Measurements from ENCODE around the gene CADPS2. TPM values are rescaled to one million over a fixed set of nuclear protein-coding genes. Genes with fewer than 3 reads are reported as not detected.

CADPS2 gene
- total RNA-seq, 2 experiments from 2014 or later = not detected

DNA sequence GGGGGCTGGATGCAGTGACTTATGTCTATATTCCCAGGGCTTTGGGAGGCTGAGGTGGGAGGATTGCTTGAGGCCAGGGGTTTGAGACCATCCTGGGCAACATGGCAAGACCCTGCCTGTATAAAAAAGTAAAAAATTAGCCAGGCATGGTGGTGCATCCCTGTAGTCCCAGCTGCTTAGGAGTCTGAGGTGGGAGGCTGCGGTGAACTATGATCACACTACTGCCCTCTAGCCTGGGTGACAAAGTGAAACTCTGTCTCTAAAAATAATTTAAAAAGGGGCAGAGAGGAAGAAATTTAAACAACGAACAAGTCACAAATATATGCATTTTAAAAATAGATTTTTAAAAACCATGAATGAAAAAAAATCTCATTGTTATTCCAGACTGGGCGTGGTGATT lies 535.6 kb downstream of the CADPS2 start:
- DNase-seq (ENCODE audit: low spot score) = no peak
- H3K79me2 ChIP-seq (ENCODE audit: insufficient read depth, low read depth, low read length) = no peaks in the 10 kb centered on the region
- POLR2A ChIA-PET = no interaction called here
- no peaks in the 10 kb centered on the region for H3K4me1 ChIP-seq (ENCODE audit: insufficient read depth, low read length, poor library complexity, severe bottlenecking)
- intact Hi-C loops (cut with micrococcal nuclease; ENCODE audit: unreplicated experiment) = no loop called here
- H3K9me2 ChIP-seq (ENCODE audit: insufficient read depth, low read length) = no peaks in the 10 kb centered on the region
- BruUV-seq (replicated peaks) = no TSS peak
- CTCF ChIA-PET (ENCODE audit: unreplicated experiment) = no interaction called here
- H2AFZ ChIP-seq (ENCODE audit: low read length) = no peak overlapping the region
- no peak overlapping the region for H3K27ac ChIP-seq (ENCODE audit: low read depth, low read length, poor library complexity, severe bottlenecking)
- H3K4me3 ChIP-seq (ENCODE audit: low read depth, low read length, poor library complexity, severe bottlenecking) = no peak overlapping the region
- no peaks in the 10 kb centered on the region for H3K9me3 ChIP-seq (ENCODE audit: low read length)
- no peak overlapping the region for H3K4me2 ChIP-seq (ENCODE audit: low read length)
- no peaks in the 10 kb centered on the region for H4K20me1 ChIP-seq (ENCODE audit: insufficient read depth, low read length)
- no peaks in the 10 kb centered on the region for H3K36me3 ChIP-seq (ENCODE audit: insufficient read depth, low read length)
- TF ChIP-seq, protein P1, sequence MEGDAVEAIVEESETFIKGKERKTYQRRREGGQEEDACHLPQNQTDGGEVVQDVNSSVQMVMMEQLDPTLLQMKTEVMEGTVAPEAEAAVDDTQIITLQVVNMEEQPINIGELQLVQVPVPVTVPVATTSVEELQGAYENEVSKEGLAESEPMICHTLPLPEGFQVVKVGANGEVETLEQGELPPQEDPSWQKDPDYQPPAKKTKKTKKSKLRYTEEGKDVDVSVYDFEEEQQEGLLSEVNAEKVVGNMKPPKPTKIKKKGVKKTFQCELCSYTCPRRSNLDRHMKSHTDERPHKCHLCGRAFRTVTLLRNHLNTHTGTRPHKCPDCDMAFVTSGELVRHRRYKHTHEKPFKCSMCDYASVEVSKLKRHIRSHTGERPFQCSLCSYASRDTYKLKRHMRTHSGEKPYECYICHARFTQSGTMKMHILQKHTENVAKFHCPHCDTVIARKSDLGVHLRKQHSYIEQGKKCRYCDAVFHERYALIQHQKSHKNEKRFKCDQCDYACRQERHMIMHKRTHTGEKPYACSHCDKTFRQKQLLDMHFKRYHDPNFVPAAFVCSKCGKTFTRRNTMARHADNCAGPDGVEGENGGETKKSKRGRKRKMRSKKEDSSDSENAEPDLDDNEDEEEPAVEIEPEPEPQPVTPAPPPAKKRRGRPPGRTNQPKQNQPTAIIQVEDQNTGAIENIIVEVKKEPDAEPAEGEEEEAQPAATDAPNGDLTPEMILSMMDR (conservative IDR thresholded peaks at IDR 0.05; ENCODE audit: low read length) = no peak
- TF ChIP-seq EZH2phosphoT487 (IDR thresholded peaks at IDR 0.05; ENCODE audit: borderline replicate concordance, low read depth, low read length) = no peak

DNA sequence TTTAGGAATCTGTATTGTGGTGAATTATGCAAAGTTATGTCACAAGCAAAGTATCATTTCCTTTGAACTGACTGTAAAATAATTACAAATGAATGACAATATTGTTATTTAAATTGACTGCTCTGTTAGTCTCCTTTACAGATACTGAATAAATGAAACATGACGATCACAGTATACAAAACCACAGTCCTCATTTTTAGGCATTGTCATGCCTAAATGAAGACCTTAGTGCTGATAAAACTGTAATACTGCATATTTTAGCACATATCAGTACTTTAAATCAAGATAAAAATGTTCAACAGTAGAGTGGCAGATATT lies 542.0 kb downstream of the CADPS2 start:
- H3K79me2 ChIP-seq (ENCODE audit: insufficient read depth, low read depth, low read length) = no peaks in the 10 kb centered on the region
- ChIA-PET POLR2A (no interaction called here), CTCF (ENCODE audit: unreplicated experiment) (no interaction called here)
- H3K9me3 ChIP-seq (ENCODE audit: low read length) = no peaks in the 10 kb centered on the region
- no peaks in the 10 kb centered on the region for H3K9me2 ChIP-seq (ENCODE audit: insufficient read depth, low read length)
- no TSS peak for BruUV-seq (replicated peaks)
- H3K4me2 ChIP-seq (ENCODE audit: low read length) = no peak overlapping the region
- H3K4me3 ChIP-seq (ENCODE audit: low read depth, low read length, poor library complexity, severe bottlenecking) = no peak overlapping the region
- H3K27ac ChIP-seq (ENCODE audit: low read depth, low read length, poor library complexity, severe bottlenecking) = no peak overlapping the region
- no peak for TF ChIP-seq EZH2phosphoT487 (IDR thresholded peaks at IDR 0.05; ENCODE audit: borderline replicate concordance, low read depth, low read length)
- no peak for DNase-seq (ENCODE audit: low spot score)
- no peaks in the 10 kb centered on the region for H4K20me1 ChIP-seq (ENCODE audit: insufficient read depth, low read length)
- no peaks in the 10 kb centered on the region for H3K4me1 ChIP-seq (ENCODE audit: insufficient read depth, low read length, poor library complexity, severe bottlenecking)
- H2AFZ ChIP-seq (ENCODE audit: low read length) = no peak overlapping the region
- intact Hi-C loops (cut with micrococcal nuclease; ENCODE audit: unreplicated experiment) = no loop called here
- H3K36me3 ChIP-seq (ENCODE audit: insufficient read depth, low read length) = no peaks in the 10 kb centered on the region

DNA sequence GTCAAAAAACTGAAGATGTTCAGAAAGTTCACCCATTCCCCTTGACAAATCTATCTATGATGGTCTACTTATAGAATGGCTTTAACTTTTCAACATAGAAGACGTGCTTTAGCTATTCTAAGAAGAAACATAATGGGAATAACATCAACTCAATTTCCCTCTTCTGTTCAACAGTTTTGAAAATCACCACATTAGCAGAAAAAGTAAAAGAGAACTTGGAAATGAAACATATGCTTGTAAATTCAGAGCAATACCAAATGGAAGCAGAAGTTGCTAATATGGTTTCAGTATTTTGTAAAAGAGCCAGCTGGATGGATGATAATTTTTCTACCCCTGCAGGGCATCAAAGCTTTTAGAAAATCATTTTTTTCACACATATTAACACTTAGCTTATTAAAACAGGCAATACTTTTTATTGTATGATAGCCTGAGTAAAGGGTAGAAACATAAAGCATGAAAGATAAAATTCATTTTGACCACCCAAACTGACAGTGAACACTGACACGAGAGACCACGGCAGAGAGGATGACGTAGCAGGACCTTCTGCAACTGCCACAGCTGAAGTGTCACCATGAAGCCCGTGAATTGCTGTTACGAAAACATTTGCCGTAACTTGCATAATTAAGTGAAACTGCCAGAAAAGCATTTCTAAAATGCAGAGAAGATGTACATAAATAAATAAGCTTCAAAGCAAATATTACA lies 542.5 kb downstream of the CADPS2 start:
- no peaks in the 10 kb centered on the region for H3K79me2 ChIP-seq (ENCODE audit: insufficient read depth, low read depth, low read length)
- DNase-seq (ENCODE audit: low spot score) = no peak
- H3K27ac ChIP-seq (ENCODE audit: low read depth, low read length, poor library complexity, severe bottlenecking) = no peak overlapping the region
- no peaks in the 10 kb centered on the region for H3K36me3 ChIP-seq (ENCODE audit: insufficient read depth, low read length)
- no peak overlapping the region for H3K4me2 ChIP-seq (ENCODE audit: low read length)
- H3K9me3 ChIP-seq (ENCODE audit: low read length) = no peaks in the 10 kb centered on the region
- ChIA-PET POLR2A (no interaction called here), CTCF (ENCODE audit: unreplicated experiment) (no interaction called here)
- no peak overlapping the region for H3K4me3 ChIP-seq (ENCODE audit: low read depth, low read length, poor library complexity, severe bottlenecking)
- no peaks in the 10 kb centered on the region for H3K9me2 ChIP-seq (ENCODE audit: insufficient read depth, low read length)
- no peaks in the 10 kb centered on the region for H4K20me1 ChIP-seq (ENCODE audit: insufficient read depth, low read length)
- no peak overlapping the region for H2AFZ ChIP-seq (ENCODE audit: low read length)
- no peaks in the 10 kb centered on the region for H3K4me1 ChIP-seq (ENCODE audit: insufficient read depth, low read length, poor library complexity, severe bottlenecking)
- intact Hi-C loops (cut with micrococcal nuclease; ENCODE audit: unreplicated experiment) = no loop called here
- BruUV-seq (replicated peaks) = no TSS peak
- TF ChIP-seq, protein P1 (conservative IDR thresholded peaks at IDR 0.05; ENCODE audit: low read length) = no peak
- no peak for TF ChIP-seq EZH2phosphoT487 (IDR thresholded peaks at IDR 0.05; ENCODE audit: borderline replicate concordance, low read depth, low read length)
